ENCODE measurements around the gene NAA16. TPM values are rescaled to one million over a fixed set of nuclear protein-coding genes. Genes with fewer than 3 reads are reported as not detected.

The NAA16 gene
- total and polyA plus RNA-seq, 9 of the 15 experiments (the other 6 are each of a cell fraction or from before 2014, with no cell fraction given): 3.7 to 18.2 (median 12.0) TPM

DNA sequence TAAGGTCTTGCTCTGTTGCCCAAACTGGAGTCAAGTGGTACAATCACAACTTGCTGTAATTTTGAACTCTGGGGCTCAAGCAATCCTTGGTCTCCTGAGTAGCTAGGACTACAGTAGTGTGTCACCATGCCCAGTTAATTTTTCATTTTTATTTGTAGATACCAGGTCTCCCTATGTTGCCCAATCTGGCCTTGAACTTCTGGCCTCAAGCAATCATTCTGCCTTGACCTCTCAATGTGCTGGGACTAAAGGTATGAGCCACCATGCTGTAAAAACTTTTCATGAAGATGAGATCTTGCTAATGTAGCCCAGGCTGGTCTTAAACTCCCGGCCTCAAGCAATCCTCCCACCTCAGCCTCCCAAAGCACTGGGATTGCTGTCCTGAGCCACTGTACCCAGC, 15.1 kb upstream of the NAA16 start:
- H3K9me1 ChIP-seq (ENCODE audit: control insufficient read depth, insufficient read depth, low read length): no peaks in the 10 kb centered on the region
- intact Hi-C loops (cut with micrococcal nuclease): no loop called here
- no peak for TF ChIP-seq HCFC1 (IDR thresholded peaks at IDR 0.05; ENCODE audit: low read depth, low read length)
- TF ChIP-seq ZBTB34 (CRISPR knock-in tag; IDR thresholded peaks at IDR 0.05): no peak
- TF ChIP-seq, protein P1, sequence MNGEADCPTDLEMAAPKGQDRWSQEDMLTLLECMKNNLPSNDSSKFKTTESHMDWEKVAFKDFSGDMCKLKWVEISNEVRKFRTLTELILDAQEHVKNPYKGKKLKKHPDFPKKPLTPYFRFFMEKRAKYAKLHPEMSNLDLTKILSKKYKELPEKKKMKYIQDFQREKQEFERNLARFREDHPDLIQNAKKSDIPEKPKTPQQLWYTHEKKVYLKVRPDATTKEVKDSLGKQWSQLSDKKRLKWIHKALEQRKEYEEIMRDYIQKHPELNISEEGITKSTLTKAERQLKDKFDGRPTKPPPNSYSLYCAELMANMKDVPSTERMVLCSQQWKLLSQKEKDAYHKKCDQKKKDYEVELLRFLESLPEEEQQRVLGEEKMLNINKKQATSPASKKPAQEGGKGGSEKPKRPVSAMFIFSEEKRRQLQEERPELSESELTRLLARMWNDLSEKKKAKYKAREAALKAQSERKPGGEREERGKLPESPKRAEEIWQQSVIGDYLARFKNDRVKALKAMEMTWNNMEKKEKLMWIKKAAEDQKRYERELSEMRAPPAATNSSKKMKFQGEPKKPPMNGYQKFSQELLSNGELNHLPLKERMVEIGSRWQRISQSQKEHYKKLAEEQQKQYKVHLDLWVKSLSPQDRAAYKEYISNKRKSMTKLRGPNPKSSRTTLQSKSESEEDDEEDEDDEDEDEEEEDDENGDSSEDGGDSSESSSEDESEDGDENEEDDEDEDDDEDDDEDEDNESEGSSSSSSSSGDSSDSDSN (IDR thresholded peaks at IDR 0.05; ENCODE audit: borderline replicate concordance in 1 of 2, low read depth in 2 of 2, low read length in 2 of 2): no peak
- no peak for TF ChIP-seq RB1 (IDR thresholded peaks at IDR 0.05; ENCODE audit: low read depth)
- TF ChIP-seq KDM2B (CRISPR knock-in tag; IDR thresholded peaks at IDR 0.05): no peak
- no peak for TF ChIP-seq TCF3 (CRISPR knock-in tag; IDR thresholded peaks at IDR 0.05)
- no peak for TF ChIP-seq ZNF785 (CRISPR knock-in tag; IDR thresholded peaks at IDR 0.05)
- TF ChIP-seq SMARCC2 (IDR thresholded peaks at IDR 0.05; ENCODE audit: low read depth): no peak
- TF ChIP-seq, protein P2, sequence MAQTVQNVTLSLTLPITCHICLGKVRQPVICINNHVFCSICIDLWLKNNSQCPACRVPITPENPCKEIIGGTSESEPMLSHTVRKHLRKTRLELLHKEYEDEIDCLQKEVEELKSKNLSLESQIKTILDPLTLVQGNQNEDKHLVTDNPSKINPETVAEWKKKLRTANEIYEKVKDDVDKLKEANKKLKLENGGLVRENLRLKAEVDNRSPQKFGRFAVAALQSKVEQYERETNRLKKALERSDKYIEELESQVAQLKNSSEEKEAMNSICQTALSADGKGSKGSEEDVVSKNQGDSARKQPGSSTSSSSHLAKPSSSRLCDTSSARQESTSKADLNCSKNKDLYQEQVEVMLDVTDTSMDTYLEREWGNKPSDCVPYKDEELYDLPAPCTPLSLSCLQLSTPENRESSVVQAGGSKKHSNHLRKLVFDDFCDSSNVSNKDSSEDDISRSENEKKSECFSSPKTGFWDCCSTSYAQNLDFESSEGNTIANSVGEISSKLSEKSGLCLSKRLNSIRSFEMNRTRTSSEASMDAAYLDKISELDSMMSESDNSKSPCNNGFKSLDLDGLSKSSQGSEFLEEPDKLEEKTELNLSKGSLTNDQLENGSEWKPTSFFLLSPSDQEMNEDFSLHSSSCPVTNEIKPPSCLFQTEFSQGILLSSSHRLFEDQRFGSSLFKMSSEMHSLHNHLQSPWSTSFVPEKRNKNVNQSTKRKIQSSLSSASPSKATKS (CRISPR knock-in tag; IDR thresholded peaks at IDR 0.05): no peak
- no peak for TF ChIP-seq TBL1XR1 (IDR thresholded peaks at IDR 0.05; ENCODE audit: low read length in 2 of 2)
- TF ChIP-seq, protein P3, sequence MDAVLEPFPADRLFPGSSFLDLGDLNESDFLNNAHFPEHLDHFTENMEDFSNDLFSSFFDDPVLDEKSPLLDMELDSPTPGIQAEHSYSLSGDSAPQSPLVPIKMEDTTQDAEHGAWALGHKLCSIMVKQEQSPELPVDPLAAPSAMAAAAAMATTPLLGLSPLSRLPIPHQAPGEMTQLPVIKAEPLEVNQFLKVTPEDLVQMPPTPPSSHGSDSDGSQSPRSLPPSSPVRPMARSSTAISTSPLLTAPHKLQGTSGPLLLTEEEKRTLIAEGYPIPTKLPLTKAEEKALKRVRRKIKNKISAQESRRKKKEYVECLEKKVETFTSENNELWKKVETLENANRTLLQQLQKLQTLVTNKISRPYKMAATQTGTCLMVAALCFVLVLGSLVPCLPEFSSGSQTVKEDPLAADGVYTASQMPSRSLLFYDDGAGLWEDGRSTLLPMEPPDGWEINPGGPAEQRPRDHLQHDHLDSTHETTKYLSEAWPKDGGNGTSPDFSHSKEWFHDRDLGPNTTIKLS (IDR thresholded peaks at IDR 0.05; ENCODE audit: borderline replicate concordance, low read depth): no peak
- TF ChIP-seq ESRRB (CRISPR knock-in tag; IDR thresholded peaks at IDR 0.05; ENCODE audit: borderline replicate concordance): no peak
- TF ChIP-seq ILF3 (IDR thresholded peaks at IDR 0.05; ENCODE audit: borderline replicate concordance): no peak
- TF ChIP-seq ZNF224 (CRISPR knock-in tag; IDR thresholded peaks at IDR 0.05): no peak
- no peak for TF ChIP-seq RBM15 (IDR thresholded peaks at IDR 0.05; ENCODE audit: insufficient read depth, low read length)

More for the DNA sequence above, 15.1 kb upstream of the NAA16 start:
- Histone ChIP-seq H3K27me3 (ENCODE audit: control insufficient read depth in 2 of 2, insufficient read depth in 2 of 2, low read length in 2 of 2) (no peaks in the 10 kb centered on the region), H4K20me1 (replicated peaks; ENCODE audit: control insufficient read depth, insufficient read depth, low read length) (no peaks in the 10 kb centered on the region), H3K4me3 (no peak overlapping the region), H3K4me2 (ENCODE audit: insufficient read depth, low read length) (no peak overlapping the region), H3K27ac (ENCODE audit: extremely low read depth, low read depth, low read length) (no peak overlapping the region), H3K79me2 (ENCODE audit: control insufficient read depth, insufficient read depth, low read length) (no peaks in the 10 kb centered on the region), H3K9me3 (replicated peaks; ENCODE audit: control insufficient read depth, insufficient read depth, low read depth, low read length) (no peaks in the 10 kb centered on the region), H3K9ac (ENCODE audit: insufficient read depth in 1 of 2, low read depth in 2 of 2, low read length in 2 of 2) (no peak overlapping the region), H2AFZ (ENCODE audit: low read depth, low read length) (no peak overlapping the region), H3K4me1 (replicated peaks in 1 of 2; ENCODE audit: control insufficient read depth in 2 of 2, insufficient read depth in 2 of 2, low read length in 2 of 2) (no peaks in the 10 kb centered on the region), H3K36me3 (ENCODE audit: control insufficient read depth, insufficient read depth, low read length) (no peaks in the 10 kb centered on the region)
- no TSS peak for BruUV-seq (replicated peaks)
- no peak for FAIRE-seq
- no peak for ATAC-seq
- in situ Hi-C loops (cut with MboI): no loop called here
- POLR2A ChIA-PET: no interaction called here
- CTCF ChIA-PET (ENCODE audit: low intra/inter-chr PET ratio): no interaction called here
- DNase-seq (ENCODE audit: extremely low read depth in 1 of 4, low spot score in 3 of 4): no peak
- WGBS (ENCODE audit: insufficient coverage, low coverage, missing lambda C conversion rate): 0% methylated on average over 1 of the region's 1 CpG
